Myocyte (in vitro differentiated cells): Measurements from ENCODE around the gene ZBTB6. TPM values are rescaled to one million over a fixed set of nuclear protein-coding genes. Genes with fewer than 3 reads are reported as not detected.
A peak's percentile ranks its signal among the peaks of the same experiment; 100 is the strongest.
"Not testable (repeated sequence)": the region's sequence is repeated elsewhere in the genome, so short reads cannot be mapped to it uniquely, and the experiment has no call there.

Source experiments
- DNase-seq: peaks from one replicate; pipeline ENCODE4 v3.0.0-alpha.2; 2012; ENCODE audit warnings: low read depth
- total RNA-seq: library from RNA; depleted of rRNA; stranded (reverse); fragments of >200 nt; gene quantifications from 2 replicates; pipeline ENCODE4 v1.2.3, GENCODE V29; 2014

ZBTB6 gene
- total RNA-seq, 1 donor from 2014 or later: 14.4 TPM

DNA sequence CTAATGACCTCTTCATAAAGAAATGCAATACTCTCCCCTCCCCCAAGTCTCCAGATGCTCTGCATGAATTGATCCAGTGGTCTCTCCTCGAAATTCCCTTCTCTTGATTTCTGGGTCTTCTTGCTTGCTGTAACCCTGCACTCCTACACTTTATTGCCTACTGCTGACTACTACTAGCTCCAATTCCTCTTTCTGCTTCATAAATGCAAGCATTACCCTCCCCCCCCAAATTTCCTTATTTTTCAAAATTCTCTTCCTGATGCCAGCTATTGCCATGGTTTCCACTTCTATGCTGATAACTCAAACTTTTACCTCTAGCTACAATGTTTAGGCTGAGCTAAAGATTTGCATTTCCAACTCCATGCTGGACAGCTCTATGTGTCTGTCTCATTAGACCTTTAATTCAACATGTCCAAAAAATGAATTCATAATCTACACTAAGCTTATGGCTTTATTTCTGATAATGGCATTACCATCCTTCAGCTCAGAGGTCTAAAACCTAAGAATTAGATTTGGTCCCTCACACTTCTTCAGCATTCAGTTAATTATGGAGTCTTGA lies 16.8 kb upstream of the ZBTB6 start:
- no peak for DNase-seq

GRCh38 chr9:122923947-122924346 lies 10.8 kb upstream of the ZBTB6 start:
- DNase-seq: no peak

- no peak for DNase-seq
Observed at GRCh38 chr9:122922713-122923112, 9.6 kb upstream of the ZBTB6 start.

- DNase-seq: no peak
Observed at GRCh38 chr9:122918310-122918709, 5.2 kb upstream of the ZBTB6 start.

DNA sequence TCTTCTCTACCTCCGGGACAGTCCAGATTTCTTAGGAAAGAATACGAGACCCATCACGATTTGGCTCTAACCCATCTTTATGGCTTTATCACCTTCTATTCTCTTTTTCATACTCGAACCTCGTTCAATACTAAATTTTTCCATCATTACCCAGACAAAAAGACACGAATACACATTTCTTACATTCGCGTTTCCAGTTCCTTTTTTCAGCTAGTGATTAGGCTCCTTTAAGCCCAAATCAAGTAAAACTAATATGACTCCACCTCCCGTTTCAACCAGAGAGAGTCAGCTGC lies 506 bp downstream of the ZBTB6 start:
- no peak for DNase-seq

- not testable (repeated sequence) for DNase-seq
Observed at GRCh38 chr9:122906122-122906521, 7.0 kb downstream of the ZBTB6 start.

- peak; percentile 100 for DNase-seq
Observed at GRCh38 chr9:122904823-122905710, 8.1 kb downstream of the ZBTB6 start, which contains the start of gene RC3H2. Gene RC3H2 (minus strand): TSS chr9:122905359. CDS start chr9:122897509, 7,850 bp downstream.

DNA sequence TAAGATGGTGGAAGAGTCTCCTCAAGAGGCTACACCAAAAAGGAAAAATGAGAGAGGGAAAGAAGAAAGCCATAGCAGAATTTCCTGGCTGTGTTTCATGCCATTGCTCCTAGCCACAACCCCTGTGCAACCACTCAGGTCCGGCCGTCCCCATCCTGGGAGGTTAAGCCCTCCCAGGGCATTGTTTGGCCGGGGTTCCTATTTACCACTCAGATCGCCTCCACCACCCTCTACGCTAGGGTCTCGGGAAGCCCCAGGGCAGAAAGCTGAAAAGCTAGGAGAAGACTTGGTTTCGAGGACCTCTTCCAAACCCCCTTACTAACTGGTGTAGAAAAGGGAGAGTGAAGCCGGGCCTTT lies 8.7 kb downstream of the ZBTB6 start:
- peak; percentile 53 for DNase-seq

- DNase-seq: no peak
Observed at GRCh38 chr9:122900791-122901190, 12.3 kb downstream of the ZBTB6 start.

DNA sequence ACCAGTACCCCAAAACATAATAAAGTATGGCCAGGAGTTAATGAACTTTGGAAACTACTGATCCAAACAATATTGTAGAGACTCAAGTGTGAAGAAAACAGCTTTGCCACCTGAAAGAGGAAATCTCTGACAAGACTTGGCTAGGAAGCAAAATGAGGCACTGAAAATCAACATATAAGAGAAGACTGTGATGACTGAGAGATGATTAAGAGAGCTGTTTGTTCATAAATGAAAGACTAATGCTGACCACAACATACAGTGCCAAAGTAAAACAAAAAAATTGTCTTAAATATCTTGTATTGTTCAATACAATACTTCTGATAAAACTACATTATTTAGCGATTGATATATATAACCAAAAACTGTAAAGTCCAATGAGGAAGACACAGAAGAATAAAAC lies 15.2 kb downstream of the ZBTB6 start:
- no peak for DNase-seq

- DNase-seq: no peak
Observed at GRCh38 chr9:122888480-122888879, 24.6 kb downstream of the ZBTB6 start.

DNA sequence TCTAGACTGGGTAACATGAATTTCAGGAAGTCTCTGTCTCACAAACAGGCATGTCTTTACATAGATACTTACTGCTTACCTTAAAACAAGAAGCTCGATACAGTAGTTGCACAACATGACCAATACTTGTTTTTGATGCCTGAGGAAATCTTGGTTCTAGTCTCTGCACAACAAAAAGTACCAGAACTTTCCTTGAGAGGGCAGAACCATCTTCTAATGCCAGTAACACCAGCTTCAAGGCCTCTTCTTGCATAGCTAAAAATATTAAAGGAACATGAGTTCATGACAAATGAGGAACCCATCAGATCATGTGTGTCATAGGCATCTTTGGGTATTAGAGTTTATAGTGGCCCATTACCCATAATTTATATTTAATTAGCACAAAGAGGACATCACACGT lies 30.0 kb downstream of the ZBTB6 start:
- no peak for DNase-seq

GRCh38 chr9:122879443-122879842 lies 33.7 kb downstream of the ZBTB6 start:
- no peak for DNase-seq

GRCh38 chr9:122875523-122875922 lies 37.6 kb downstream of the ZBTB6 start:
- no peak for DNase-seq

GRCh38 chr9:122867276-122867675 lies 45.8 kb downstream of the ZBTB6 start:
- not testable (repeated sequence) for DNase-seq

- no peak for DNase-seq
Observed at GRCh38 chr9:122866079-122866478, 47.0 kb downstream of the ZBTB6 start.

DNA sequence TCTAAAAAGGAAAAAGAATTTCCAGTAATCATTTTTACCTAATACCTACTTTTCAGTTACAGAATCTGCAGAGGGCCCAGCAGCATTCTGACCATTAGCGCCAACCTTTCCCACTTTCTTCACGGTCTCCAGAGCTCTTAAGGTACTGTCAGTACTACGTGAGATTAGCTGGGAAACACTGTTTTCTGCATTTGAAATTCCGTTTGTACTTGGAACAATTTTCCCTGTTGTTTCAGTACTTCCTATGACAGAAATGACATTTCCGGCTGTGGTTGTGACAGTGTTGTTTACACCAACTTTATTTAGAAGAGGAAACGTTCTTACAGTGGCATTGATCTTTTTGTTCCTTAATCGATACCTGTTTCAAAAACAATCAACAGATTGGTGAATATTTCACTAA lies 47.8 kb downstream of the ZBTB6 start:
- DNase-seq: no peak

DNA sequence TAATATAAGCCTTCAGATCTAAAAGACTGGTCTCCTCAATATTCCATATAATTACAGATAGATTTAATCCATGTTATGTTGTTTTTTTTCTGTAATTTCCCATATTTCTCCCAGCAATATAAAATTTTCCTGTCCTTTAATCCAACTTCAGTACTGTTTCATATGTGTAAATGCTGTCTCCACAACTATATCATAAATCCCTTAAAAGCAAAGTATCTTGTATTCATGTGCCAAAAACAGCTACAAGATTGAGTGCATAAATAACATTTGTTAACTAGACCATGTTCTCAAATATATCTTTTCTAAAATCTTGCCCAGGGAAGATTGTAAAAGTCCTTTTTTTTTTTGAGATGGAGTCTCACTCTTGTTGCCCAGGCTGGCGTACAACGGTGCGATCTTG lies 49.7 kb downstream of the ZBTB6 start:
- no peak for DNase-seq

DNA sequence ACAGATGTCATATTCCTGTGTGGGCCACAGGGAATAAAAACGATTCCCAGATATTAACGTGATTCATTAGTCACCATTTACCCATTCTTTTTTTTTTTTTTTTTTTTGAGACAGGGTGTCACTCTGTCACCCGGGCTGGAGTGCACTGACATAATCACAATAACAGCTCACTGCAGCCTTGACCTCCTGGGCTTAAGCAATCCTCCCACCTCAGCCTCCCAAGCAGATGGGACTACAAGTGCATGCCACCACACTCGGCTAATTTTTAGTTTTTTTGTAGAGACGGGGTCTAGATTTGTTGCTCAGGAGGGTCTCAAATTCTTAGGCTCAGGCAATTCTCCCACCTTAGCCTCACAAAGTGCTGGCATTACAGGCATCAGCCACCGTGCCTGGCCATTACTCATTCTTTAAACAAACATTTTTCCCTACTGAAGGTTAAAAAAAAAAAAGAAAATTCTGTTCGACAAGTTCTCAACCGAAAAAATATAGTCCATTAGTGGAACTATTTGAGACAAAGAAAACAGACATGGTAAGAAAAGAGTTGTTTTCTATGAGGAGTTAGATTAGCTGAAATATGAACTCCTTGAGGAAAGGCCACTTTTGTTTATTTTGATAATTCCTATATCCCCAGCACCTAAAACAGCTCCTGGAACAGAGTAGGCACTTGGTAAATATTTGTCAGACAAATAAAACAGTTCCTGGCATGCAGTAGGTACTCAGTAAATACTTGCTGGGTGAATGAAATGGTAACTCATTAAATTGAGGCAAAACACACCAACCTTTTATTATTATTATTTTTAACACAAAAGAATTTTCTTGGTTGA lies 52.6 kb downstream of the ZBTB6 start:
- DNase-seq: no peak
